Panc1 (cell line): ENCODE measurements around the gene CMTM7. TPM values are rescaled to one million over a fixed set of nuclear protein-coding genes. Genes with fewer than 3 reads are reported as not detected.

Experiments used
- ATAC-seq: fragments of 200-7000 bp; cut with Tn5 transposase; 2 replicates; pipeline ENCODE4 v1.9.1; 2020; ENCODE audit warnings: mild to moderate bottlenecking, moderate library complexity
- BruUV-seq: library from RNA; stranded (reverse); fragments of 400-500 nt; replicated peaks from 2 replicates; lab custom pipeline; 2021; lab: Mats Ljungman, UMichigan
- CTCF ChIA-PET: fragments of 300-600 bp; sonication (Branson Sonifier 250); formaldehyde crosslinking; loops from one replicate; lab custom pipeline; 2022; ENCODE audit warnings: antibody characterized with exemption; lab: Charles Lee
- POLR2A ChIA-PET: fragments of 300-600 bp; sonication (Branson Sonifier 250); formaldehyde crosslinking; loops from one replicate; lab custom pipeline; 2022; ENCODE audit warnings: antibody characterized with exemption; lab: Charles Lee
- DNase-seq: peaks from one replicate; pipeline ENCODE4 v3.0.0-alpha.2; 2010; ENCODE audit warnings: low read depth, low spot score
- H3K27ac ChIP-seq: 2 replicates; pipeline ENCODE4 v1.5.1; 2011; ENCODE audit warnings: mild to moderate bottlenecking, low read length, inconsistent platforms
- H3K27me3 ChIP-seq: fragments of 200-500 bp; sonication (Bioruptor generic); 2 replicates; pipeline ENCODE4 v1.6.0; 2014; ENCODE audit warnings: low read length, inconsistent platforms; ENCODE audit not compliant: control insufficient read depth, insufficient read depth
- H3K36me3 ChIP-seq: fragments of 200-500 bp; sonication (Bioruptor generic); 2 replicates; pipeline ENCODE4 v1.5.1; 2014; ENCODE audit warnings: inconsistent platforms, mild to moderate bottlenecking, low read length, moderate library complexity; ENCODE audit not compliant: control insufficient read depth, insufficient read depth
- H3K4me1 ChIP-seq: 2 replicates; pipeline ENCODE4 v1.5.1; 2011; ENCODE audit warnings: inconsistent platforms, mild to moderate bottlenecking, low read length, moderate library complexity; ENCODE audit not compliant: control insufficient read depth, insufficient read depth
- H3K4me3 ChIP-seq, 2 experiments: 2 replicates each; pipeline ENCODE4 v1.5.1; 2011 to 2012; ENCODE audit warnings: low read depth in 2 of 2, low read length in 2 of 2, mild to moderate bottlenecking in 2 of 2, inconsistent platforms in 1 of 2, moderate library complexity in 1 of 2
- H3K9me3 ChIP-seq: fragments of 200-500 bp; sonication (Bioruptor generic); 2 replicates; pipeline ENCODE4 v1.5.1; 2014; ENCODE audit warnings: low read depth, mild to moderate bottlenecking, inconsistent platforms, low read length, moderate library complexity; ENCODE audit not compliant: control insufficient read depth, insufficient read depth
- CTCF ChIP-seq: fragments of 450-650 bp; IDR thresholded peaks from 2 replicates; pipeline ENCODE4 v1.5.1; 2017; ENCODE audit warnings: mild to moderate bottlenecking
- POLR2AphosphoS5 ChIP-seq: IDR thresholded peaks from 2 replicates; pipeline ENCODE4 v1.6.1; 2012; ENCODE audit warnings: mild to moderate bottlenecking, low read depth, low read length, moderate library complexity
- REST ChIP-seq, 2 experiments: IDR thresholded peaks; 2 replicates each; pipeline ENCODE4 v1.6.1; 2011 to 2012; ENCODE audit warnings: low read depth in 2 of 2, control low read depth in 1 of 2, low read length in 1 of 2, mild to moderate bottlenecking in 1 of 2, moderate library complexity in 1 of 2; ENCODE audit not compliant: insufficient read depth in 1 of 2
- SIN3A ChIP-seq: IDR thresholded peaks from 2 replicates; pipeline ENCODE4 v1.6.1; 2012; ENCODE audit warnings: low read depth, mild to moderate bottlenecking, low read length, moderate library complexity, borderline replicate concordance; ENCODE audit not compliant: insufficient read depth
- TCF7L2 ChIP-seq: IDR thresholded peaks from 2 replicates; pipeline ENCODE4 v1.6.1; 2011; ENCODE audit warnings: mild to moderate bottlenecking, low read depth, low read length, inconsistent platforms
- in situ Hi-C: cut with HindIII; loops from 2 replicates; pipeline ENCODE4 v1.10.0; 2016; ENCODE audit warnings: low sequenced_read_pairs, low pct_unique_long_range_greater_than_20kb
- intact Hi-C: fragments of 100-400 bp; cut with micrococcal nuclease; formaldehyde crosslinking; loops from one replicate; pipeline ENCODE4 v1.10.0; 2022; ENCODE audit not compliant: unreplicated experiment
- total RNA-seq: library from RNA; stranded (reverse); gene quantifications from one replicate; pipeline ENCODE4 v1.2.1, GENCODE V29; 2021; ENCODE audit not compliant: unreplicated experiment

Gene CMTM7
- total RNA-seq, 1 experiment from 2014 or later: 43.5 TPM

DNA sequence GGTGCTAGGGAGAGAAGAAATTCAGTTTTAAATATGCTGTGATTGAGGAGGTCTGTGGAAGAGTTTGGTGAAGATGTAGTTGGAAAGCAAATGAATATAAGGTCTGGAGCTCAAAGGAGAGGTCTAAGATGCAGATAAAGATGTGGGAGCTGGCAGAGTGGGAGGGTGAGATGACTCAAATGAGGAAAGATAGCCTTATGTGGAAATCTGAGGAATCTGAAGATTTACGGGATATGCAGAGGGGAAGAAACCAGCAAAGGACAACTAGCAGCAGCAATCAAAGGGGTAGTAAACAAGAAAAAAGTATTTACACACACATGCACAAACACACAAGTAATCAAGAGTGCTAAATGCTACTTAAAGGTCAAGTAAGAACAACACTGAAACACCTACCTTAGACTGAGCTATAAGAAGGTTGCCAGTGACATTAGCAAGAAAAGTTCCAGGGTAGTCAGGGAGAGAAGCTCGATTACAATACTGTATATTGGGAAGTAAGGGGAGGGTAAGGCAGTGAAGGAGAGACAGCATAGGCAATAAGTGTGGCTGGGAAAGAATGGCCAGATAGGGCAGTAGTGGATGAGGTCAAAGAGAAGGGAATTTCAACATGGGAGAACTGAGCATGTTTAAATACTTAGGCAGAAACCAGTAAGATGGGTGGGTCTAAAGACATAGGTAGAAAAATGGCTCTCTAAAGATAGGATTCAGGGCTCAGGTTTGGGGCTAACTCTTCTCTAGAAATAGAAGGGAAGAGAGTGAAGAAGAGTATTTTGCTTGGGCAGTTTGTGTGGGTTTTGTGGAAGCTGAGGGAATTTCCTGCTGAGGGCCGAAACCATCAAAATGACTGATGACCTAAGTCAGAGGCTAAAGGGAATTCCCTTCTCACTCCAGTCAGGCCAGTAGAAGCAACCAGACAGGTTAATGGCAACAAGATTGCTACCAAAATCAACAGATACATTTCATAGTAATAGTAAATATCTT, 102.1 kb downstream of the CMTM7 start:
- Histone ChIP-seq H3K27me3 (no peaks in the 10 kb centered on the region), H3K27ac (no peak overlapping the region), H3K4me1 (peaks cover 11% of the 10 kb centered on the region; the same call in 1 of the 2 replicates), H3K4me3 (no peak overlapping the region), H3K9me3 (no peaks in the 10 kb centered on the region), H3K36me3 (peaks cover 2% of the 10 kb centered on the region; the same call in 1 of the 2 replicates)
- in situ Hi-C loops: no loop called here
- BruUV-seq: no TSS peak
- ChIA-PET POLR2A (no interaction called here), CTCF (no interaction called here)
- TF ChIP-seq POLR2AphosphoS5: no peak
- no peak for TF ChIP-seq SIN3A
- no peak for TF ChIP-seq CTCF
- DNase-seq (no peak), ATAC-seq (peak; percentile 30; the same call in 1 of the 2 replicates)
- intact Hi-C loops: no loop called here

DNA sequence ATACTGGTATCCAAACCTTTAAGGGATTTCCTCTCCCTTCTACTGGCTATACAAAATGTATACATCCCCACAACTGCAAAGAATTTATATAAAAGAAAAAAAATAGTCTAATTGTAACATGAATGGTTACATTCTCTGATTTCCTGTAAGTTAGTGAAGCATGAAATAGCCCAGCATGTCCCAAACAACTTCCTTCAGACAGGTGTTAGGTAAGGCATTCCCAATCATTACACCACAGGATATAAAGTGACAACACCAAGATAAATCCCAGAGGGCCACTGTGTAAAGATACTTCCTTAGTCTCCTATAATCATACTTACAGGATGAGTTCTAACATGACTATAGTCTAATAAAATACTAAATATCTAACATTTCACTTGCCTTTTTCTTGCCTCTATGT, 103.4 kb downstream of the CMTM7 start:
- no peak overlapping the region for H3K27ac ChIP-seq
- POLR2A ChIA-PET: no interaction called here
- no peaks in the 10 kb centered on the region for H3K27me3 ChIP-seq
- CTCF ChIA-PET: no interaction called here
- no TSS peak for BruUV-seq
- no peak for TF ChIP-seq CTCF
- TF ChIP-seq SIN3A: no peak
- no peak for TF ChIP-seq REST (IDR thresholded peaks at IDR 0.05; ENCODE audit: insufficient read depth in 1 of 2, low read depth in 2 of 2, low read length in 1 of 2)
- TF ChIP-seq TCF7L2: no peak
- TF ChIP-seq POLR2AphosphoS5: no peak
- peaks cover 15% of the 10 kb centered on the region; the same call in 1 of the 2 replicates for H3K4me1 ChIP-seq
- no peak overlapping the region for H3K4me3 ChIP-seq
- no peaks in the 10 kb centered on the region for H3K9me3 ChIP-seq
- intact Hi-C loops (no loop called here), in situ Hi-C loops (no loop called here)
- H3K36me3 ChIP-seq: peaks cover 2% of the 10 kb centered on the region; the same call in 1 of the 2 replicates
- no peak for ATAC-seq
- no peak for DNase-seq
